Upper lobe of left lung (tissue), 6 donors: ENCODE measurements around the gene TRAFD1. TPM values are rescaled to one million over a fixed set of nuclear protein-coding genes. Genes with fewer than 3 reads are reported as not detected.

ENCODE experiments used
- ATAC-seq, 2 donors: fragments of 200-7000 bp; cut with Tn5 transposase; one replicate each; pipeline ENCODE4 v1.9.1; 2022; ENCODE audit warnings: mild to moderate bottlenecking in 2 of 2, moderate library complexity in 2 of 2; ENCODE audit not compliant: low FRiP score in 2 of 2
- DNase-seq, 2 donors: peaks; one replicate each; pipeline ENCODE4 v3.0.0-alpha.2; 2019 to 2020
- H3K27ac ChIP-seq, 4 donors: fragments of 200-600 bp; sonication (generic); one replicate each; pipeline ENCODE4 v1.5.1; 2016 to 2019
- H3K27me3 ChIP-seq, 4 donors: fragments of 200-600 bp; sonication (generic); one replicate each; pipeline ENCODE4 v1.5.1; 2017 to 2019
- H3K36me3 ChIP-seq, 4 donors: fragments of 200-600 bp; sonication (generic); one replicate each; pipeline ENCODE4 v1.5.1; 2016 to 2019
- H3K4me1 ChIP-seq, 4 donors: fragments of 200-600 bp; sonication (generic); one replicate each; pipeline ENCODE4 v1.5.1; 2018 to 2019
- H3K4me3 ChIP-seq, 4 donors: fragments of 200-600 bp; sonication (generic); one replicate each; pipeline ENCODE4 v1.5.1; 2017 to 2019; ENCODE audit warnings: mild to moderate bottlenecking in 2 of 4, moderate library complexity in 1 of 4
- H3K9me3 ChIP-seq, 4 donors: fragments of 200-600 bp; sonication (generic); one replicate each; pipeline ENCODE4 v1.5.1; 2018 to 2019
- EP300 ChIP-seq, 4 donors: sonication (generic); formaldehyde crosslinking; IDR thresholded peaks; one replicate each; pipeline ENCODE4 v1.5.1; 2017; ENCODE audit warnings: antibody characterized with exemption in 4 of 4, control low read depth in 2 of 4
- POLR2A ChIP-seq, 4 donors: fragments of 450-650 bp; IDR thresholded peaks; one replicate each; pipeline ENCODE4 v1.5.1; 2016 to 2017; ENCODE audit warnings: antibody characterized with exemption in 4 of 4, mild to moderate bottlenecking in 2 of 4
- POLR2AphosphoS5 ChIP-seq, 2 donors: sonication (generic); formaldehyde crosslinking; IDR thresholded peaks; one replicate each; pipeline ENCODE4 v1.5.1; 2017; ENCODE audit warnings: antibody characterized with exemption in 2 of 2
- WGBS, 2 donors: methylation state at CpG; one replicate each; pipeline ENCODE4 v1.1.5; 2017 to 2018; 5-methylcytosine and 5-hydroxymethylcytosine counted together
- total RNA-seq, 6 donors: library from RNA; depleted of rRNA in 4 of 6; stranded (reverse); fragments of >200 nt in 4 of 6; gene quantifications; one replicate each; pipeline versions ENCODE4 v1.1.0 to v1.2.1, GENCODE V29; 2016 to 2021
- TF ChIP-seq, protein P1 (sequence below), 6 experiments: fragments of 450-650 bp in 4 of 6; fragments of 200-600 bp in 2 of 6; sonication (generic) in 2 of 6; IDR thresholded peaks; one replicate each; pipeline ENCODE4 v1.5.1; 2016 to 2019; ENCODE audit warnings: antibody characterized with exemption in 6 of 6
- donor health status: DM: no; HTN: no; CAD: no; lungs with moderate emphysema.
- donor health status: DM: no; HTN: yes; CAD: no; lungs with severe emphysema.

The TRAFD1 gene
- total RNA-seq, 6 donors from 2014 or later = 36.9 to 75.4 (median 42.6) TPM

DNA sequence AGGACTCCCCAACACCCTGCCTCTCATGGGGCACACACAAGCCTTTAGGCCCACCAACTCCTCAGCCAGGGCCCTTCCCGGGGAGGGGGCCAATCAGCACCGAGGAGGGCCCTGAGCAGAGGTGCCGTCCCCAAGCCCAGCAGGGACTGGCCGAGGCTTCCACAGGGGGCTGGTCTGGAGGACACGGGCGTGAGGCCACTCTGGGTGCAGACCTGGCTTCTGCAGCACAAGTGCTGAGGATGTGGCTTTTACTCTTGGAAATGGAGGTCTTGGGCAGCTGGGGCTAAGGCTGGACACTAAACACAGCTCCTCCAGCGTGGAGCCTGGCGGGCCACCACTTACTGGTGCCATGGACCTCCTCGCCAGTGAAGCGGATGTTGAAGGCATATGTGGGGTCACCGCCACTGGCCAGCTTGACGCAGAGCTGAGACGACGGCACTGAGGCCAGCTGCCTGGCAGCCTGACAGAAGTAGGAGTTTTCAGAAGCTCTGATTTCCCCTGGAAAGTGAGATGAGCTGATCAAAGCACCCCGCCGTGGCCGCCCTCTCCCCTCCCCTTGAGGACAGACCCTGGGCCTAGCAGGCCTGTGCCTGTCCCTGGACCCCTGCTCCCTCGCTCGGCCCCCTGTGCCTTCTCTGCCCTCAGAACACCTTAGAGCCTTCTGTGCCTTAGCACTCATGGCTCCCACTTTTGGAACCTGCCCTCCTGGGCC, 44.0 kb downstream of the TRAFD1 start:
- H3K36me3 ChIP-seq = peaks cover 4 to 58% (median 30%) of the 10 kb centered on the region in 4 donors
- ATAC-seq (no peak), DNase-seq (peak in 1 of 2 donors; percentile 71)
- no peaks in the 10 kb centered on the region for H3K27me3 ChIP-seq
- TF ChIP-seq POLR2AphosphoS5 (IDR thresholded peaks at IDR 0.05) (no peak), EP300 (IDR thresholded peaks at IDR 0.05) (no peak), POLR2A (IDR thresholded peaks at IDR 0.05) (no peak)
- TF ChIP-seq, protein P1, sequence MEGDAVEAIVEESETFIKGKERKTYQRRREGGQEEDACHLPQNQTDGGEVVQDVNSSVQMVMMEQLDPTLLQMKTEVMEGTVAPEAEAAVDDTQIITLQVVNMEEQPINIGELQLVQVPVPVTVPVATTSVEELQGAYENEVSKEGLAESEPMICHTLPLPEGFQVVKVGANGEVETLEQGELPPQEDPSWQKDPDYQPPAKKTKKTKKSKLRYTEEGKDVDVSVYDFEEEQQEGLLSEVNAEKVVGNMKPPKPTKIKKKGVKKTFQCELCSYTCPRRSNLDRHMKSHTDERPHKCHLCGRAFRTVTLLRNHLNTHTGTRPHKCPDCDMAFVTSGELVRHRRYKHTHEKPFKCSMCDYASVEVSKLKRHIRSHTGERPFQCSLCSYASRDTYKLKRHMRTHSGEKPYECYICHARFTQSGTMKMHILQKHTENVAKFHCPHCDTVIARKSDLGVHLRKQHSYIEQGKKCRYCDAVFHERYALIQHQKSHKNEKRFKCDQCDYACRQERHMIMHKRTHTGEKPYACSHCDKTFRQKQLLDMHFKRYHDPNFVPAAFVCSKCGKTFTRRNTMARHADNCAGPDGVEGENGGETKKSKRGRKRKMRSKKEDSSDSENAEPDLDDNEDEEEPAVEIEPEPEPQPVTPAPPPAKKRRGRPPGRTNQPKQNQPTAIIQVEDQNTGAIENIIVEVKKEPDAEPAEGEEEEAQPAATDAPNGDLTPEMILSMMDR (IDR thresholded peaks at IDR 0.05) = no peak
- H3K27ac ChIP-seq = no peak overlapping the region
- H3K9me3 ChIP-seq = no peaks in the 10 kb centered on the region
- H3K4me3 ChIP-seq = no peak overlapping the region
- no peaks in the 10 kb centered on the region for H3K4me1 ChIP-seq
- 91 to 97% methylated on average over 6 to 19 of the region's 19 CpGs for WGBS, 2 donors

DNA sequence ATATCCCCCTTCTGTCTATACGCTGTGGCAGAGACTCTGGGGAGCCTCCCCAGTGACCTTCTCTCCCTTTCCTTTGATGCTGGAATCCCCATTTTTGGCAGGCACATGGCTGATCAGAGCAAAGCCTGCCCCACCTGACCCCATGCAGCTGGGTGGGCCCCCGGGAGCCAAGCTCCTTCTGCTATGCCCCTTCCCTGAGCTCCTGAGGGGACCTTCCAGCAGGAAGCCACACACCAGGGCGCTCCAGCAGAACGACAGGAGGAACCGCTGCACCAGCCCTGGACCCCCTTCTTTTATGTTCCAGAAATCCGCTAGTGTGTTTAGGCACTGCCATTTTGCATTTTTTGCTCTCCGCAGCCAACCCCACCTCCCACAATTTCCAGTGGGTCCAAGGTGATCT, 44.6 kb downstream of the TRAFD1 start:
- no peak overlapping the region for H3K4me3 ChIP-seq
- WGBS, 2 donors = 91 to 96% methylated on average over 7 of the region's 7 CpGs
- DNase-seq (no peak), ATAC-seq (no peak)
- peaks cover 4 to 63% (median 37%) of the 10 kb centered on the region in 4 donors for H3K36me3 ChIP-seq
- H3K9me3 ChIP-seq = no peaks in the 10 kb centered on the region
- no peaks in the 10 kb centered on the region for H3K27me3 ChIP-seq
- TF ChIP-seq POLR2AphosphoS5 (IDR thresholded peaks at IDR 0.05) = no peak
- TF ChIP-seq, protein P1 (IDR thresholded peaks at IDR 0.05) = no peak
- TF ChIP-seq POLR2A (IDR thresholded peaks at IDR 0.05) = no peak
- TF ChIP-seq EP300 (IDR thresholded peaks at IDR 0.05) = no peak
- H3K4me1 ChIP-seq = no peaks in the 10 kb centered on the region
- H3K27ac ChIP-seq = no peak overlapping the region

DNA sequence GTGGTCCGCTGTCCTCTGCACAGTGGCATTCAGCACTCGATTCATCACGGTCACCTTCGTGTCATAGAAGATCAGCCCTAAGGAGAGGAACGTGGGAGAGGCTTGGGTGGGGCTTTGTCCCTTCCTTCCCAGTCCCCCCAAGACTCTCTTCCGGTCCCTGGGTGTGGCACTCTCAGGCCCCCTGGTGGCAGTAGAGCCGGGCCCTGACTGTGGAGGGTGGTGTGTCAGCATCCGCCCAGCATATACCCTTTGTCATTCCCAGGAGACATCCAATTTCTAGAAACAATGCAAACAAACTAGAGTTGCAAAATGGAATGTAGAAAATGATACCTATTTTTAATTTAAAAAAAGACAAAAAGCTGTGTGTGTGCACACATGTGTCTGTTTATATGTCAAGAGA, 45.0 kb downstream of the TRAFD1 start:
- no peaks in the 10 kb centered on the region for H3K27me3 ChIP-seq
- 62 to 79% methylated on average over 5 to 7 of the region's 8 CpGs for WGBS, 2 donors
- no peaks in the 10 kb centered on the region for H3K4me1 ChIP-seq
- peaks cover 4 to 67% (median 41%) of the 10 kb centered on the region in 4 donors for H3K36me3 ChIP-seq
- no peaks in the 10 kb centered on the region for H3K9me3 ChIP-seq
- H3K4me3 ChIP-seq = no peak overlapping the region
- no peak for DNase-seq
- H3K27ac ChIP-seq = no peak overlapping the region
- ATAC-seq = no peak
- TF ChIP-seq, protein P1 (IDR thresholded peaks at IDR 0.05) = peak in 3 of 6 experiments; percentile 35 to 52 (median 50)
- no peak for TF ChIP-seq POLR2A (IDR thresholded peaks at IDR 0.05)

DNA sequence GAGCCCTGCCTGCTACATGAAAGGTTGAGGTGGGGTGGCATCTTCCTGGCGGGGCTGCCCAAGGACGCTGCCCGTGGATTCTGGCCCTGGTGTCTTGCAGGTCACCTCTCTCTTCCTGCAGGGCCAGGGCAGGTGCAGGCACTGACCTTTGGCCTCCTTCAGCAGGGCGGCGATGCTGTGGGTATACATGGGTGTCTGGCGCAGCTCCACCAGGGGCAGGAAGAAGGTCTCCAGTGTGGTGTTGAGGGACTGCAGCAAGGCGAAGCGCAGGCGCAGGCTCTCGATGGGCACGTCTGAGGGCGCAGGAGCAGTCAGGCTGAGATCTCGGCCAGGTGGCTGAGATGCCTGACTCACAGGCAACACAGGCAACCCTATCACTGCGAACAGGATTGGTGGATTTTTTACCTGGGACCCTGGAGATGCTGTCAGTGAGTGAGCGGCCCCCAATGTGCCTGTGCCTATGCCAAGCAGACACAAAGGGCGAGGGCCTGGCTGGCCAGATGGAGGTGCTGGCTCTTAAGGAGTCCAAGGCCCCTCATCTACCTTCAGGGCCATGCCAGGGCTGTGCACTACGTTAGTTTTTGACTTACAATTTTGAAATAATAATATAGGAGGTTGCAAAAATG, 45.7 kb downstream of the TRAFD1 start:
- Histone ChIP-seq H3K36me3 (peaks cover 6 to 73% (median 48%) of the 10 kb centered on the region in 4 donors), H3K4me3 (no peak overlapping the region), H3K9me3 (no peaks in the 10 kb centered on the region), H3K4me1 (no peaks in the 10 kb centered on the region), H3K27me3 (no peaks in the 10 kb centered on the region), H3K27ac (no peak overlapping the region)
- no peak for TF ChIP-seq POLR2A (IDR thresholded peaks at IDR 0.05)
- TF ChIP-seq POLR2AphosphoS5 (IDR thresholded peaks at IDR 0.05) = no peak
- no peak for TF ChIP-seq EP300 (IDR thresholded peaks at IDR 0.05)
- TF ChIP-seq, protein P1 (IDR thresholded peaks at IDR 0.05) = no peak
- 92 to 96% methylated on average over 6 to 16 of the region's 17 CpGs for WGBS, 2 donors
- no peak for ATAC-seq
- peak in 1 of 2 donors; percentile 64 for DNase-seq
